Heart right ventricle (tissue), 16 donors: Measurements from ENCODE around the gene IFTAP. TPM values are rescaled to one million over a fixed set of nuclear protein-coding genes. Genes with fewer than 3 reads are reported as not detected.

Experiments
- ATAC-seq, 8 donors: fragments of 200-7000 bp; cut with Tn5 transposase; one replicate each; pipeline ENCODE4 v1.9.1; 2020; ENCODE audit warnings: mild to moderate bottlenecking in 8 of 8, moderate library complexity in 8 of 8, moderate number of reproducible peaks in 1 of 8
- DNase-seq, 2 donors: peaks; one replicate each; pipeline ENCODE4 v3.0.0-alpha.2; 2020
- H3K27ac ChIP-seq, 10 donors: fragments of 200-600 bp; sonication (generic) in 2 of 10; one replicate each; pipeline versions ENCODE4 v1.5.0 to v1.8.0; 2020 to 2022; ENCODE audit warnings: mild to moderate bottlenecking in 3 of 10
- H3K27me3 ChIP-seq, 7 donors: fragments of 200-600 bp; one replicate each; pipeline ENCODE4 v1.8.0; 2021 to 2022; ENCODE audit warnings: mild to moderate bottlenecking in 2 of 7
- H3K36me3 ChIP-seq, 9 donors: fragments of 200-600 bp; sonication (generic) in 1 of 9; one replicate each; pipeline versions ENCODE4 v1.5.0 to v1.8.0; 2020 to 2022; ENCODE audit warnings: mild to moderate bottlenecking in 2 of 9
- H3K4me1 ChIP-seq, 9 donors: fragments of 200-600 bp; sonication (generic) in 1 of 9; one replicate each; pipeline versions ENCODE4 v1.5.0 to v1.8.0; 2020 to 2022; ENCODE audit warnings: mild to moderate bottlenecking in 4 of 9
- H3K4me3 ChIP-seq, 10 donors: fragments of 200-600 bp; sonication (generic) in 2 of 10; one replicate each; pipeline versions ENCODE4 v1.5.0 to v1.8.0; 2020 to 2022; ENCODE audit warnings: mild to moderate bottlenecking in 7 of 10, moderate library complexity in 2 of 10
- H3K9me3 ChIP-seq, 11 donors: fragments of 200-600 bp in 10 of 11; sonication (generic) in 2 of 11; one replicate each; pipeline versions ENCODE4 v1.5.0 to v1.8.0; 2013 to 2022; ENCODE audit warnings: mild to moderate bottlenecking in 2 of 11, control low read depth in 1 of 11, moderate library complexity in 1 of 11
- WGBS, 2 donors: extraction: QIAGEN DNeasy Blood & Tissue Kit; methylation state at CpG; one replicate each; pipeline ENCODE4 v1.1.7; 2013; ENCODE audit warnings: inconsistent platforms in 1 of 2; 5-methylcytosine and 5-hydroxymethylcytosine counted together
- intact Hi-C, 10 donors: fragments of 100-400 bp; cut with DNase I; formaldehyde crosslinking; loops; one replicate each; pipeline versions ENCODE4 v1.11.1 to v1.14.2; 2022
- polyA plus RNA-seq, 2 donors: library from polyadenylated mRNA; stranded (reverse); fragments of 200-250 nt; gene quantifications; one replicate each; pipeline ENCODE4 v1.2.3, GENCODE V29; 2013
- total RNA-seq, 10 donors: library from RNA; stranded (reverse); fragmentation: NEBNext Ultra II Directional in 3 of 10; extraction: Animal tissue kit (Norgen Biotek cat#: 25700) in 3 of 10; gene quantifications; one replicate each; pipeline versions ENCODE4 v1.2.1 to v1.2.4, GENCODE V29; 2021 to 2023
- TF ChIP-seq, protein P1 (sequence below), 9 donors: fragments of 200-600 bp; sonication (generic) in 2 of 9; IDR thresholded peaks; one replicate each; pipeline versions ENCODE4 v1.5.0 to v1.8.0; 2021 to 2022; ENCODE audit warnings: antibody characterized with exemption in 9 of 9, mild to moderate bottlenecking in 5 of 9, moderate library complexity in 1 of 9
- donor health status: Arrhythmogenic right ventricular cardiomyopathy.
- donor health status: ischemic (EF 13 %, LVEDD 7.1; RV severe dilation, severe dysfunction).
- donor health status: healthy with polysubstance abuse.
- donor health status: DM: no; HTN: yes; CAD: no.
- donor health status: DM: no; HTN: no; CAD: no.
- donor health status: ischemic (EF 25% LVEDD 6.9; RV normal size, moderate dysfunction).
- donor health status: ischemic (EF 25% LVEDD 5.7; RV mildly dilated, moderate dysfunction).
- donor health status: healthy.
- donor health status: DM: yes; HTN: yes; CAD: no.
- donor health status: Ischemic cardiomyopathy.
- donor health status: ischemic (EF 35%, LVEDD 5.7; RV mildly dilated, moderate dysfunction).
- donor health status: nonischemic (EF 11% LVEDD 7.7; RV severe dilation, severe dysfunction).
- donor health status: DM: yes; HTN: yes; CAD: no.
- donor health status: PGD.
- donor health status: ischemic (EF 29% LVEDD 5.4; RV normal size, mild dysfunction).
- donor health status: nonischemic (EF 23%, LVEDD 6.1; RV moderate dilation, normal function).

The IFTAP gene
- total and polyA plus RNA-seq, 12 donors = 33.8 to 54.6 (median 43.1) TPM

DNA sequence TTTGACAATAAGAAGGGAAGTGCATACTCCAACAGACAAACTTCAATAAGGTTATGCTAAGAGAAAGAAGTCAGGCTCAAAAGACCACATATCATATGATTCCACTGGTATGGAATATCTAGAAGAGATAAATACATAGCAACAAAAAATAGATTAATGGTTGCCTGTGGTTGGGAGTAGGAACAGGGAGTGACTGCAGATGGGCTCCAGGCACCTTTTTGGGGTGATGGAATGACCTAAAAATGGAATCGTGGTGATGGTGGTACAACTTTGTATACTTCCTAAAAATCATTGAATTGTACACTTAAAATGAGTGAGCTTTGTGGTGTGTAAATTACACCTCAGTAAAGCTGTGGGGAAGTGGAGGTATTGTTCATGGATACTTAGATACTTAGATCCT lies 32.7 kb downstream of the IFTAP start:
- WGBS, 2 donors = 76 to 90% methylated on average over 1 of the region's 1 CpG
- H3K4me3 ChIP-seq = no peak overlapping the region
- no peaks in the 10 kb centered on the region for H3K27me3 ChIP-seq
- intact Hi-C loops = loop anchor here in 1 of 10 donors (10.0 kb wide), 1 partner anchor 62 kb away; the partner anchor contains the start of gene RAG1
- H3K36me3 ChIP-seq = no peaks in the 10 kb centered on the region
- H3K4me1 ChIP-seq = peaks cover 0 to 6% (median 0%) of the 10 kb centered on the region in 9 donors
- ATAC-seq = no peak
- no peak overlapping the region for H3K27ac ChIP-seq
- TF ChIP-seq, protein P1, sequence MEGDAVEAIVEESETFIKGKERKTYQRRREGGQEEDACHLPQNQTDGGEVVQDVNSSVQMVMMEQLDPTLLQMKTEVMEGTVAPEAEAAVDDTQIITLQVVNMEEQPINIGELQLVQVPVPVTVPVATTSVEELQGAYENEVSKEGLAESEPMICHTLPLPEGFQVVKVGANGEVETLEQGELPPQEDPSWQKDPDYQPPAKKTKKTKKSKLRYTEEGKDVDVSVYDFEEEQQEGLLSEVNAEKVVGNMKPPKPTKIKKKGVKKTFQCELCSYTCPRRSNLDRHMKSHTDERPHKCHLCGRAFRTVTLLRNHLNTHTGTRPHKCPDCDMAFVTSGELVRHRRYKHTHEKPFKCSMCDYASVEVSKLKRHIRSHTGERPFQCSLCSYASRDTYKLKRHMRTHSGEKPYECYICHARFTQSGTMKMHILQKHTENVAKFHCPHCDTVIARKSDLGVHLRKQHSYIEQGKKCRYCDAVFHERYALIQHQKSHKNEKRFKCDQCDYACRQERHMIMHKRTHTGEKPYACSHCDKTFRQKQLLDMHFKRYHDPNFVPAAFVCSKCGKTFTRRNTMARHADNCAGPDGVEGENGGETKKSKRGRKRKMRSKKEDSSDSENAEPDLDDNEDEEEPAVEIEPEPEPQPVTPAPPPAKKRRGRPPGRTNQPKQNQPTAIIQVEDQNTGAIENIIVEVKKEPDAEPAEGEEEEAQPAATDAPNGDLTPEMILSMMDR (IDR thresholded peaks at IDR 0.05) = no peak
- DNase-seq = no peak
- H3K9me3 ChIP-seq = no peaks in the 10 kb centered on the region

DNA sequence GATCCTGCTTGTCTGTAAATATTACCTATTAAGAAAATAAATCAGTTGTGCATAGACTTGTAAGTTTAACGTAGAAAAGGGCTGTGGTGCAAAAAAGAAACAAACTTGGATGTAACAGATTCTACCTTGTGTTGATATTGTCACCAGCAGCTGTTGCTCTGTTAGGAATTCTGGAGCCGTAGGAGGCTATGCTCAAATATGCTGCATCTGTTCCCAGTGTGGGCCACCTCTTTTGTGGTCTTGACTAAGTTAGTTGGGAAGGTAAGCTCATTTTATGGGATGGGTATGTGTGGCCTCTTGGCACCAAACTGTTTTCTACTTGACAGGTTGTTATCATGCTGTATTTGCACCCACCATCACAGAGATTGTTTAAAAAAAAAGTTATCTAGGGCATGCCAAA lies 33.2 kb downstream of the IFTAP start:
- Histone ChIP-seq H3K4me3 (no peak overlapping the region), H3K27ac (no peak overlapping the region), H3K9me3 (no peaks in the 10 kb centered on the region), H3K4me1 (peaks cover 0 to 6% (median 0%) of the 10 kb centered on the region in 9 donors), H3K36me3 (no peaks in the 10 kb centered on the region), H3K27me3 (no peaks in the 10 kb centered on the region)
- intact Hi-C loops = loop anchor here in 1 of 10 donors (10.0 kb wide), 1 partner anchor 63 kb away; the partner anchor contains the start of gene RAG1
- DNase-seq (no peak), ATAC-seq (no peak)
- TF ChIP-seq, protein P1 (IDR thresholded peaks at IDR 0.05) = no peak
- 93% methylated on average over 2 of the region's 2 CpGs for WGBS, 2 donors

DNA sequence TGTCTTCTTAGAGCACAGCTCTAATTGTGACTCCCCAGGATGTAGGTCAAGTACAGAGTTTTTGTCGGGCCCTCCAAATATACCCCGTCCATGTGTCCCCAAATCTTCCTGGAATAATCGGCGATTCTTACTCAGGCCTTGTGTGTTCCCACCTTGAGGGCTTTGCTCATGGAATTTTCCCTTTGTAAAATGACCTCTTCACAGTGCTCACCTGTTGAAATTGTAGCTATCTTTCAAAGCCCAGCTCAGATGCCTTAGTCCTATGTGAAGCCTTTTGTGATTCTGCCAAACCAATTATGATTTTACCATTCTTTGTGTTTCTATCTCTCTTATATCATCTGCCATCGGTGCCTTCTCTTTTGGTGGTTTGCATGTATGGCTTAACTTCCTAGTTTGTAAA lies 33.8 kb downstream of the IFTAP start:
- ATAC-seq (no peak), DNase-seq (no peak)
- TF ChIP-seq, protein P1 (IDR thresholded peaks at IDR 0.05) = no peak
- Histone ChIP-seq H3K4me3 (no peak overlapping the region), H3K36me3 (peaks cover 0 to 2% (median 0%) of the 10 kb centered on the region in 9 donors), H3K27me3 (no peaks in the 10 kb centered on the region), H3K9me3 (no peaks in the 10 kb centered on the region), H3K27ac (no peak overlapping the region), H3K4me1 (peaks cover 0 to 6% (median 0%) of the 10 kb centered on the region in 9 donors)
- WGBS, 2 donors = 95% methylated on average over 5 of the region's 5 CpGs
- intact Hi-C loops = loop anchor here in 1 of 10 donors (10.0 kb wide), 1 partner anchor 63 kb away; the partner anchor contains the start of gene RAG1

DNA sequence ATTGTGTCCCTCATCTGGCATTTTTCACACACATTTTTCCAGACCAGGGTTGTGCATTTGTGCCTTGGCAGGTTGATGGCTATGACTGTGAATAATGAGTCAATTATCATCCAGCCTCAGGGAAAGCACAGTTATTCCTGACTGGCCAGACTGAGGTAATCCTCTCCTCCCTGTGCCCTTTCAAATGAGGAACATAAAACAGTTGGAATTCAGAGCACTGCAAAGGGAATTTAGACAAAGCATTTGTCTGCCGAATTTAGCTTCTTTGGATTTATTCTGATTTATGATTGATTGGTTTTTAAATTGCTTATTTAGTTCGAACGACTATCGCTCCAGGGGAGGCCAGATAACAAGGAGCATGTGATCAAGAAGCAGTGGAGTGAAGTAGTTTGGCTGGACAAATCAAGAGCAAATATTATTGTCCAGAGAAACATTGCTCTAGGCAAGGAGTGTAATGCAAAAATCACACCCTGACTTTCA lies 34.5 kb downstream of the IFTAP start:
- intact Hi-C loops = loop anchor here in 1 of 10 donors (10.0 kb wide), 1 partner anchor 64 kb away; the partner anchor contains the start of gene RAG1
- H3K27ac ChIP-seq = no peak overlapping the region

More for the DNA sequence above, 34.5 kb downstream of the IFTAP start:
- no peaks in the 10 kb centered on the region for H3K27me3 ChIP-seq
- no peak for DNase-seq
- peaks cover 0 to 6% (median 0%) of the 10 kb centered on the region in 9 donors for H3K4me1 ChIP-seq
- no peaks in the 10 kb centered on the region for H3K9me3 ChIP-seq
- WGBS, 2 donors = 64 to 68% methylated on average over 4 of the region's 4 CpGs
- peaks cover 0 to 8% (median 0%) of the 10 kb centered on the region in 9 donors for H3K36me3 ChIP-seq
- TF ChIP-seq, protein P1 (IDR thresholded peaks at IDR 0.05) = no peak
- H3K4me3 ChIP-seq = no peak overlapping the region
- ATAC-seq = no peak
